Ovary (tissue), 9 donors: Measurements from ENCODE around the gene TBL2. TPM values are rescaled to one million over a fixed set of nuclear protein-coding genes. Genes with fewer than 3 reads are reported as not detected.
"Not testable (repeated sequence)": the region's sequence is repeated elsewhere in the genome, so short reads cannot be mapped to it uniquely, and the experiment has no call there.

ENCODE experiments used
- DNase-seq, 5 donors: peaks; one replicate each; pipeline ENCODE4 v3.0.0-alpha.2; 2019 to 2020
- H3K27ac ChIP-seq, 2 donors: fragments of 200-600 bp; one replicate each; pipeline versions ENCODE4 v1.5.1 to v1.8.0; 2019 to 2022
- H3K27me3 ChIP-seq: fragments of 200-600 bp; one replicate; pipeline ENCODE4 v1.8.0; 2022
- H3K36me3 ChIP-seq: fragments of 200-600 bp; sonication (generic); one replicate; pipeline ENCODE4 v1.5.1; 2019
- H3K4me1 ChIP-seq: one replicate; pipeline ENCODE4 v1.8.1; 2013; ENCODE audit warnings: mild to moderate bottlenecking, moderate library complexity; ENCODE audit not compliant: insufficient read depth
- H3K4me3 ChIP-seq: fragments of 200-600 bp; sonication (generic); one replicate; pipeline ENCODE4 v1.5.1; 2017
- H3K9me3 ChIP-seq, 2 donors: fragments of 200-600 bp in 1 of 2; sonication (generic) in 1 of 2; one replicate each; pipeline versions ENCODE4 v1.5.1 to v1.8.1; 2013 to 2019; ENCODE audit warnings: mild to moderate bottlenecking in 1 of 2, moderate library complexity in 1 of 2
- CTCF ChIP-seq, 3 donors: fragments of 450-650 bp in 2 of 3; fragments of 200-600 bp in 1 of 3; IDR thresholded peaks; one replicate each; pipeline versions ENCODE4 v1.5.1 to v1.8.0; 2016 to 2022; ENCODE audit warnings: antibody characterized with exemption in 3 of 3, mild to moderate bottlenecking in 1 of 3
- EP300 ChIP-seq: sonication (generic); formaldehyde crosslinking; IDR thresholded peaks from one replicate; pipeline ENCODE4 v1.6.1; 2017; ENCODE audit warnings: antibody characterized with exemption
- POLR2A ChIP-seq: fragments of 450-650 bp; IDR thresholded peaks from one replicate; pipeline ENCODE4 v1.6.1; 2017; ENCODE audit warnings: antibody characterized with exemption, mild to moderate bottlenecking, moderate library complexity
- WGBS, 3 donors: extraction: QIAGEN DNeasy Blood & Tissue Kit in 1 of 3; methylation state at CpG; one replicate each; pipeline versions ENCODE4 v1.1.5 to v1.1.7; 2013 to 2017; 5-methylcytosine and 5-hydroxymethylcytosine counted together
- intact Hi-C, 4 donors: fragments of 100-400 bp; cut with DNase I; formaldehyde crosslinking; loops; one replicate each; pipeline versions ENCODE4 v1.11.0 to v1.15.1; 2022 to 2023
- polyA plus RNA-seq, 2 donors: library from polyadenylated mRNA; stranded (reverse); fragments of 200-250 nt in 1 of 2; fragments of 350-450 nt in 1 of 2; fragmentation: Illumina TruSeq in 1 of 2; extraction: RNeasy Lipid Tissue Mini Kit (QIAGEN cat#74804) in 1 of 2; gene quantifications; one replicate each; pipeline ENCODE4 v1.2.3, GENCODE V29; 2013 to 2014
- total RNA-seq, 7 donors: library from RNA; depleted of rRNA in 2 of 7; stranded (reverse); fragments of >200 nt in 2 of 7; fragmentation: NEBNext Ultra II Directional in 3 of 7; extraction: Animal tissue kit (Norgen Biotek cat#: 25700) in 3 of 7; gene quantifications; one replicate each; pipeline versions ENCODE4 v1.1.0 to v1.2.4, GENCODE V29; 2016 to 2023
- donor health status: DM: no; HTN: no; CAD: no; lungs with moderate emphysema.
- donor health status: DM: no; HTN: no; CAD: no.
- donor health status: Bipolar disorder and iron deficiency.
- donor health status: DM: yes; HTN: yes; CAD: no.
- donor health status: DM: no; HTN: no; CAD: no.
- donor health status: DM: yes; HTN: yes; CAD: no.

The TBL2 gene
- total and polyA plus RNA-seq, 9 donors: 26.6 to 47.3 (median 40.7) TPM

GRCh38 chr7:73537051-73537450 lies 41.3 kb downstream of the TBL2 start:
- WGBS, 3 donors: 88 to 90% (median 89%) methylated on average over 16 of the region's 16 CpGs
- DNase-seq: no peak
- H3K4me1 ChIP-seq: no peaks in the 10 kb centered on the region
- no peak for TF ChIP-seq POLR2A
- TF ChIP-seq EP300: no peak
- TF ChIP-seq CTCF (IDR thresholded peaks at IDR 0.05): no peak
- no peak overlapping the region for H3K4me3 ChIP-seq
- H3K36me3 ChIP-seq: peaks cover 2% of the 10 kb centered on the region
- no peaks in the 10 kb centered on the region for H3K27me3 ChIP-seq
- no peaks in the 10 kb centered on the region for H3K9me3 ChIP-seq
- intact Hi-C loops: no loop called here
- no peak overlapping the region for H3K27ac ChIP-seq

- no peak for TF ChIP-seq EP300
- no peak for TF ChIP-seq POLR2A
- no peak for TF ChIP-seq CTCF (IDR thresholded peaks at IDR 0.05)
- Histone ChIP-seq H3K4me1 (no peaks in the 10 kb centered on the region), H3K27me3 (no peaks in the 10 kb centered on the region), H3K27ac (no peak overlapping the region), H3K4me3 (no peak overlapping the region), H3K36me3 (peaks cover 2% of the 10 kb centered on the region), H3K9me3 (no peaks in the 10 kb centered on the region)
- no peak for DNase-seq
- intact Hi-C loops: no loop called here
- 68 to 81% (median 73%) methylated on average over 5 of the region's 5 CpGs for WGBS, 3 donors
Measured at GRCh38 chr7:73536479-73536878, 41.9 kb downstream of the TBL2 start.

GRCh38 chr7:73535918-73536317 lies 42.5 kb downstream of the TBL2 start:
- H3K4me1 ChIP-seq, H3K36me3 ChIP-seq, H3K9me3 ChIP-seq, H3K27ac ChIP-seq, DNase-seq, H3K4me3 ChIP-seq, intact Hi-C loops, H3K27me3 ChIP-seq: not testable (repeated sequence)
- WGBS, 3 donors: 68 to 81% (median 79%) methylated on average over 7 of the region's 7 CpGs

GRCh38 chr7:73533742-73534141 lies 44.6 kb downstream of the TBL2 start:
- Histone ChIP-seq H3K4me1 (no peaks in the 10 kb centered on the region), H3K36me3 (no peaks in the 10 kb centered on the region), H3K4me3 (no peak overlapping the region), H3K27me3 (no peaks in the 10 kb centered on the region), H3K9me3 (no peaks in the 10 kb centered on the region), H3K27ac (no peak overlapping the region)
- intact Hi-C loops: no loop called here
- 58 to 71% (median 70%) methylated on average over 9 of the region's 9 CpGs for WGBS, 3 donors
- DNase-seq: no peak
- TF ChIP-seq POLR2A (no peak), CTCF (IDR thresholded peaks at IDR 0.05) (no peak), EP300 (no peak)

- H3K9me3 ChIP-seq: no peaks in the 10 kb centered on the region
- no peak overlapping the region for H3K27ac ChIP-seq
- DNase-seq: no peak
- H3K4me3 ChIP-seq: no peak overlapping the region
- intact Hi-C loops: no loop called here
- no peaks in the 10 kb centered on the region for H3K4me1 ChIP-seq
- H3K36me3 ChIP-seq: no peaks in the 10 kb centered on the region
- TF ChIP-seq EP300 (no peak), CTCF (IDR thresholded peaks at IDR 0.05) (no peak), POLR2A (no peak)
- no peaks in the 10 kb centered on the region for H3K27me3 ChIP-seq
- WGBS, 3 donors: 98% methylated on average over 6 of the region's 6 CpGs
Measured at GRCh38 chr7:73532224-73532623, 46.2 kb downstream of the TBL2 start.
